CMK (cell line): ENCODE data around the gene RAB8B.
"Not testable (repeated sequence)": the region's sequence is repeated elsewhere in the genome, so short reads cannot be mapped to it uniquely, and the experiment has no call there.

Experiments used
- DNase-seq: peaks from one replicate; pipeline ENCODE4 v3.0.0-alpha.2; 2010; ENCODE audit warnings: low read depth

RAB8B gene

DNA sequence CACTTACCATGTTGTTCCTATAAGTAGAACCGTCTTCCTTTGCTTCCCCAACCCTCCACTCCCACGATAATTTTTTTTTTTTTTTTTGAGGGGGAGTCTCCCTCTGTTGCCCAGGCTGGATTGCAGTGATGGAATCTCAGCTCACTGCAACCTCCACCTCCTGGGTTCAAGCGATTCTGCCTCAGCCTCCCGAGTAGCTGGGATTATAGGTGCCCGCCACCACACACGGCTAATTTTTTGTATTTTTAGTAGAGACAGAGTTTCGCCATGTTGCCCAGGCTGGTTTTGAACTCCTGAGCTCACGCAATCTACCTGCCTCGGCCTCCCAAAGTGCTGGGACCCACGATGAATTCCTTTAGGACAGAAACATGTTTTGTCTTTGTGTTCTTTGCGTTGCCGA is 19.4 kb downstream of the RAB8B start:
- not testable (repeated sequence) for DNase-seq

DNA sequence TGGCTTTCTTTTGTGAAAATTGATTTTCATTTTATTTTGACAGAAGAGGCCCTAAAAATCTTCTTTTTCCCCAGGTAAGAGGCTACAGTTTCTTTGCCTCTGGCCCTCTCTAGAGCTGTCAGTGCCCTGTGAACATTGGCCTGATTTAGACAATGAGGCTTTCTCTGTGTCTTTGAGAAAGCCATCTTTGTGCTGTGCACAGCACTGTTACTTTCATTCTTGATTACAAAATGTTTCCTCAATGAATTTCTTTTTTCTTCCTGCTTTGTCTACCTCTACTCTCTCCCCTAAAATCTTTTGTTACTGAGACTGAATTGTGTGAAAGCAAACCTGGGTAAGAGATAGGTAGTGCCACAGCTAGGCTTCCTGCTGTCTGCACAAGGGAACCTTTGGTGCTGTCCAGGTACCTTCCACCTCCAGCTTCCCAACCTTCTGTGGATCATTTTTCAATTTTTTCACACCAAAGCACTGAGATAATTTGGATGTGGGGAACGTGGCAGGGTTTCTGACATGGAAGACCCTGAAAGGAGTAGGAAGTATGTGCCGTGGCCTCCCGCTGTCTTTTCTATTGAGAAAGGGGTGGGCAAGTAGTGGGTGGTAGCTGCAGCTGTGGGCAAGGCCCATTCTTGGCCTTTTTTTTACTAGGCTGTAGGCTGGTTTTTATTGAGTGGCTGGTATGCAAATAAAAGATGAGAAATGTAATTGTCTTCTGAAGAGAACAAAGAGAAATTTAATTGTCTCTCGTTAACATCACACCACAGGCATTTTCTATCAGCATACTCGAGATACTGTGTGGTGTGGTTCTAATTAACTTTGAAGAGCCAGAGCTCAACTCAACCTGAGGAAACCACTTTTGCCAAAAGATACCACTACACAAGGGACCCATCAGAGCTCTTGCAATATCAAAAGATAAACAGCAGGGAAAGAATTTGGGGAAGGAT is 21.0 kb downstream of the RAB8B start:
- DNase-seq, result no peak

DNA sequence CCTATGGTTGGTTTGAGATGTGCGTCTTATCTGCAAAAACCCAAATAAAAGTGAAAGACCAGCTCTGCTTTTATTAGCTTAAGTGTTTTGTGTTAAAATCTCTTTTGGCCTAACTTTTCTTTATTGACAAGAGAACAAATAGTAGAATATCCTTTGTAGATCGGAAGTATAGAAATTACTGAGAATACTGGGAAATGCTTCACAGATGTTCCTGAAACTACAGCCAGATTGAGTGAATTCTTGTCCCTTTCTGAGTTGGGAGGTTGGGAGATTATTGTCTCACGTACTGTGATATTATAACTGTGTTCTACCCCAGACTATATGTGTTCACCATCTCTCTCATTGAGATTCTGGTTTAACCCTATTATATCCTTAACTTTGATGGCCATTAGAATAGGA is 21.7 kb downstream of the RAB8B start:
- DNase-seq, result no peak

DNA sequence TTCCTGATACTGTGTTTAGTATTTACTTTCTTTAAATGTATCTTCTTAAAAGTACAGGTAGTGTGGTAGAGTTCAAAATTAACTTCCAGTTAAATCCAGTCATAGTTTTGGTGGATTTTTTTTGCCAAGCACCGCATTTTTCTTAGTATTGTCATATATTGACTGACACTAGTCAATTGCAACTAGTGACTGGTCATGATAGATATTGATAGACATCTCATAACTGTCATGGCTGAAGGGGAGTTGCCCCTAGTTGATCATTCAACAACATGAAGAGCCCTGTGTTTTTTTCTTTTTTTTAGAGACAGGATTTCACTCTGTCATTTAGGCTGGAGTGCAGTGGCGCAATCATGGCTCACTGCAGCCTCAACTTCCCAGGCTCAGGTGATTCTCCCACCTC is 22.1 kb downstream of the RAB8B start:
- no peak for DNase-seq

DNA sequence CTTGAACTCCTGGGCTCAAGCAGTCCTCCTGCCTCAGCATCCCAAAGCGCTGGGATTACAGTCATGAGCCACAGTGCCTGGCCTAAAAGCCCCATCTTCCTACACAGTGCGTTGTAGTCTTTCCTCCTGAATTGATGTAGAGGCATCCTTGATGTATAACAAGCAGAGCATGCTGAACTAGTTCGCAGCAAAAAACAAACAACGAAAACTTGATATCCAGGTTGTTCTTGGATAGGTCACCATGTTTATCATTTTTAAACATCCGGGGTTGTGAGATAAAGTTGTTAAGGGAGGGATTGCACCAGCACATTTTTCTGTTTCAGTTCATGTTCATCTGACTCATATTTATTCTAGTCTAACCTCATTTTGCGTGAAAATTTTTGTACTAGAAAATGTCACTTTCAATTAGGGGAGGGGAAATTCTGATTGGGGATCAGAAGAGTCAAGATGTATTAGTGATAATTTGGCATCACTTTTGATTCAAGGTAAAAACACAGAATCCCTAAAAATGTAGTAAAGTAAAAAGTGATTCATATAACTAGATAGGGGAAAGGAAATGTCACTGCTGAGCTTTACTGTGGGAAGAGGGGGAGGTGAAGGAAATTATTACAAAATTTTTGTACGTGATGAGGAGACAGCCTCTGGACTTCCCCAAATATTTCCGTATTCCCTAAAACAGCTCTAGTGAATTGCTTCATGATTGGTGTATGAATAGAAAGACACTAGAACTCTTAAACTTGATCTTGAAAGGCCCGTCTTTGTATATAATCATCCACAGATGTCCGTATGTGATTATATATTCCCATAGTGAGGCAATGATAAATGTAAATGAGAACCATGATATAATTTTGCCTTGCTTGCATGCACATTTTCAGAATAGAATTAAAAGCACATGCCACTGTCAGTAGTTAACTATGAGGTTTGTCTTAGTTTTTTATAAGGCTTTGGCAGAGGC is 22.9 kb downstream of the RAB8B start:
- no peak for DNase-seq

DNA sequence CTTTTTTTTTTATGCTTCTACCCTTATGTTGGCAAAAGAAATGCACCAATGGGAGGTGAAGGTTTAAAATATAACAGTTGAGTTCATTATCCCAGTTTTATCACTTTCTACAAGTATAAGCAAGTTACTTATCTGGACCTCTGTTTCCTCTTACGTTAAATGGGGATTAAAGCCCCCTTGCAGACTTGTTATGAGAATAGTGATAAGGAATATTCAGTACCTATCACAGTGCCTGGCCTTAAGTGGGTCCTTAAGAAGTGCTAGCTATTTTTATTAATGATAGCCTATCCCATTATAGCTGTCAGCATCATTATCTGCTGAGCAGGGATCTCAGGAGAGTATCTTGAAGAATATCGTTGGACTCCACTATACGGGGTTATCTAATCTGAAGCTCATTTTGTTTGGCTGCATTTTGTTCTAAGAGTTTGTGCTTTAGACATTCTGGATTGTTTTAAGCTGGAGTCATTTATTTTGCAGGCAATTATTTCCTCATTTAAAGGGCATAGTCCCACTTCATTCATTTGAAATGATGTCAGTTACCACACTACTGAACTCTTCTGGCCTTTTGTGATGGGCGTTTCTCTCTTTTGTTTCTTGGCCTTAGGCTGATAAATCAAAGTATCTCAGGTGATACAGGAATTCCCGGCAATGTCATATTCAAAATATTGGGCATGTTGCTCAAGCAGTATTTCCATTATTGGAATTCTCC is 28.8 kb downstream of the RAB8B start:
- no peak for DNase-seq

DNA sequence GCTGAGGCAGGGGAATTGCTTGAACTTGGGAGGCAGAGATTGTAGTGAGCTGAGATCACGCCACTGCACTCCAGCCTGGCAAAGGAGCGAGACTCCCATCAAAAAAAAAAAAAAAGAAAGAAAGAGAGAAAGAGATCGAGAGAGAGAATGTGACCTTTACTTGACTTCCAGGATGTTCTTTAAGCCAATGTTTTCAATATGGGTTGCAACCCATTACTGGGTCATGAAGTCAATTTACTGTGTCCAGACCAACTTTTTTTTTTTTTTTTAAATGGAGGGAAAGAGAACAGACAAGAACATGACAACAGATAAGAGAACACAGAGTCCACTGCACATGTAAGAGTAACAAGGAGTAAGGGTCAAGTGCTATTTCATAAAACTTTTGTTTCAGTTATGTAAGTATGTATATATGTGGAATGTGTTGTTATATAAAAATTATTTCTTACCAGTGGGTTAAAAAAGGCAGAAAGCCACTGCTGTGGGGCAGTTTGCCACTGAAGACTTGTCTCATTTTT is 29.8 kb downstream of the RAB8B start:
- DNase-seq, result no peak

DNA sequence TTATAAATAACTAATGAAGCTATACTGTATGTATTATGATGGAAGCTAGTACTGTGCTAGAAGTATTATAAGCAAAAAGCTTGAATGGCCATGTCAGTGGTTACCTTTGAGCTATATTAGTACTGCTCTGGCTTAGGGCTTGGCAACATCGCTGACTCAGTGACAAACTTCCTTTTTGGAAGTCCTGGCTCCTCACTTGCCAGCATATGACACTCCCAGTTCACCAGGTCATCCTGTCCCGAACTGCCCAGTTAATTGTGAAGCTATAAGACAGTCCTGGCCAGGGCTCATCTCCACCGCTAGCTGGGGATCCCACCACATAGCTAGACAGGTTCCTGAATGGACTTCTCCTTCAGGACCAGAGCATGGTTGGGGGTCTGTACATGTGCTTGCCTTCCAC is 31.9 kb downstream of the RAB8B start:
- DNase-seq, result no peak

DNA sequence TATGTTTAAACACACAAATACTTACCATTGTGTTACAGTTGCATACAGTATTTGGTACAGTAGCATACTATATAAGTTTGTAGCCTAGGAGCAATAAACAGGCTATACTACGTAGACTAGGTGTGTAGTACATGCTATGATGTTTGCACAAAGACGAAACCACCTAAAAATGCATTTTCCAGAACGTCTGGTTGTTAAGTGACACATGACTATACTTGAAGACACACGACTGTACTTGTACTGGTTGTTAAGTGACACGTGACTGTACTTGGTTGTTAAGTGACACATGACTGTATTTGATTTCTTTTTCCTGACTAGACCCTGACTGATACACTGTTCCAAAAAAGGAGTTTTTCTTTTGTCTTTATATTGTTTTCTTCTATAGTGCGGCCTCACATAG is 34.1 kb downstream of the RAB8B start:
- DNase-seq, result no peak

DNA sequence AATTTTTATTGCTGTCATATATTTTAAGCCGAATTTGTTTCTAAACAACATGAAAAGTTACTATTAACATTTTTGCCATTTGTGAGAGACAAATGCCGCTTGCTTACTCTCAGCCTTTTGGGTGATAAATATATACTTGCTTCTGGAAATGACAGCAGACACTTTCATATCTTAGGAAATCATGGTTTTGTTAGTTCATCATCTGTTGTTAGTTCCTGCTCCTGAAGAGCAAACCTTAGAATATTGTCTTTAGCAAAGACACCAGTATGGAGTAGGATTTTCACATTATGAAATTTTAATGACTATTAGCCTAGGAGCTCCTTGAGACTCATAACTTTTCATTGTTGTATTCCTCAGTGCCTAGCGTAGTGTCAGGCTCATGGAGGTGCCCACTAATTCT is 36.0 kb downstream of the RAB8B start:
- no peak for DNase-seq

DNA sequence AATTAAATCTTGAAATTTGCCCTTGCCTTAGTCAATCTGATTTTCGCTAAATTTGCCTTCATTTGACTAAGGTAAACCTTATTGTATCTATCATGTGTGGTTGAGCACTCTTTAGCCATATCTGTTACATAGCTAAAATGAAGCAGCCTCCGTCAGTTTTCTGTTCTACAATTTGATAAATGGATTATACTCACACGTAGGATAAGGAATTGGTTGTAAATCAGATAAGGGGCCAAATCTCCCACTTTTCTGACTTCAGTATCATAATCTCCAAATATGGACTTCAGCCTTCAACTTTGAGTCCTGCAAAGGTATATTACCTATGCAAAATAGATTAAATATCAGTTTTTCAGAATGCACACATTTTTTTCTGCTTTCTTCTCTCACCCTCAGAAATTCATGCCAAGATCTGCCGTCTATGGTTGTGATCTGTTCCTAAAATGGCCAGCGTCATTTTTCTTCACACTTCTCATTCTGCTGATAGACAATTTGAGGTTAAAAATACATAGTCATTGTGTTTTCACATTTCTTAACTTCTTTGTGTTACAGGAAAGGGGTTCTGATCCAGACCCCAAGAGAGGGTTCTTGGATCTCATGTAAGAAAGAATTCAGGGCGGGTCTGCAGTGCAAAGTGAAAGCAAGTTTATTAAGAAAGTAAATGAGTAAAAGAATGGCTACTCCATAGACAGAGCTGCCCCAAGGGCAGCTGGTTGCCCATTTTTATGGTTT is 36.9 kb downstream of the RAB8B start:
- DNase-seq, result no peak

DNA sequence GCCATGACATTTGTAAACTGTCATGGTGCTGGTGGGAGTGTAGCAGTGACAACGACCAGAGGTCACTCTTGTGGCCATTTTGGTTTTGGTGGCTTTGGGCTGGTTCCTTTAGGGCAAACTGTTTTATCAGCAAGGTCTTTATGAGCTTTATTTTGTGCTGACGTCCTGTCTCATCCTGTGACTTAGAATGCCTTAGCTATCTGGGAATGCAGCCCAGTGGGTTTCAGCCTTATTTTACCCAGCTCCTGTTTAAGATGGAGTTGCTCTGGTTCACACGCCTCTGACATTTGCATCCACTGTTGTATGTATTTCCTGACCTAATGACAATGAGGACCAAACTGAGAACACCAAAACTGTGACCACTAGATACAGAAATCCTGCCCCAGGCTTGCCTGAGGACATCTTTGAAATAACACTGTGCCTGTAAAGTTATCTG is 37.6 kb downstream of the RAB8B start:
- DNase-seq, result no peak

DNA sequence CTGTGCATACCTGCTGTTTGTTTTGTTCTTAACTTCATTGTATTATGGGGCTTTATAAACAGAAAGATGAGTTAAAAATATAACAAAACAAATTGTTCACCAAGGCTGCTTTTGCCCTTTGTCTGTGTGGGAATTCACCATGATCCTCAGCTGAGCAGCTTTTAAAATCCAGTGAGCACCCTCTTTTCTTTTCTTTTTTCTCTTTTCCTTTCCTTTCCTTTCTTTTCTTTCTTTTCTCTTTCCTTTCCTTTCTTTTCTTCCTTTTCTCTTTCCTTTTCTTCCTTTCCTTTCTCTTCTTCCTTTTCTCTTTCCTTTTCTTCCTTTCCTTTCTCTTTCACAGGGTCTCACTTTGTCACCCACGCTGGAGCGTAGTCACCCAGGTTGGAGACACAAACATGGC is 38.3 kb downstream of the RAB8B start:
- DNase-seq, result no peak

DNA sequence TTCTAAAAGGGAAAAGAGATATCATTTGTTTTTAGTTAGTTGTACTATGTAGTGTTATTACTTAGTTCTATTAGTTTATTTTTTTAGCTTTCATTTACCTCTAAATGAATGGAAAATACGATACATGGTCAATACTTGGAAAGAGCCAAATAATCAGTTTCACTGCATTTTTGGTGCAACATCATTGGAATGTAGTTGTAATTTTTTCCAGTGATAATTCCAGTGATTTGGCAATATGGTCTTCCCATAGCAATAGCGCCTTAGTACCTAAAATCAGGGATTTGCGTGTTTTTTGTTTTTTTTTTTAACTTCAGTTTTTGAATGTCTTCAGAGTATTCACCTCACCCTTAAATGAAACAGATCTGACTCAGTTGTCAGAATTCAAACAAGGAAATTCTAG is 41.8 kb downstream of the RAB8B start:
- DNase-seq, result no peak

DNA sequence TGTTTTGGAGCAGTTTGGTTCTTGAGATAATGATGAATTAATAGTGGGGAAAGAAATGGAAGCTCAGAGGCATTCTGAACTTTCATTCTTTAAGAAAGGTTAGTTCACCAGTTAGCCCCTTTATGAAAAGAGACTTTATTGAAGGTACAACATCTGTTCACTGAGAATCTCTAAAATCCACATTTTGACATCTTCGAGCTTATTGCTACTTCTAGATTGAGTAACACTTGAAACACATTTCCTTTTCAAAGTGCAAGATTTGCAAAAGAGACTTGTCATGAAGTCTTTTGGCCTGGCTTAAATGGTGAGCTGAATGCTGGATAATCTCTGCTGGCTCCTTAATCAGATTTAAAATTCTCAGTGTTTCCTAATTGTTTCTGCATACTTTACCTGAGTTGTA is 42.3 kb downstream of the RAB8B start:
- DNase-seq, result no peak

DNA sequence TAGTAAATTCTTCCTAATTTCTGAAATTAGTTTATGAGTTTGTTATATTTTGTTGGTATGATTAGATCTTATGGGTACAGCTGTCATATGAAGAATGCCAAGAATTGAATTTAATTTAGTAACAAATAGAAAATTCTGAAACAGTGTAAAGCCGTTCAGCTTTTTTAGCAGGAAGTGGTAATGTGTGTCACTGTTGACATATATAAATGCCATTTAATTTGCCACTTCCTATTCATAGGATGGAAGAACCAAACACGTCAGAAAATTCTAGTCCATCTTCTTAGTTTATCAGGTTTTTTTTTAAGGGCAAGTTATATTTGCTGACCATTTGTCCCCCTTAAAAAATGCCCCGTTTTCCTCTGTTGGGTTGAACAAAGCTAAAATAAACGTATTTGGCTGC is 43.0 kb downstream of the RAB8B start:
- DNase-seq, result no peak

DNA sequence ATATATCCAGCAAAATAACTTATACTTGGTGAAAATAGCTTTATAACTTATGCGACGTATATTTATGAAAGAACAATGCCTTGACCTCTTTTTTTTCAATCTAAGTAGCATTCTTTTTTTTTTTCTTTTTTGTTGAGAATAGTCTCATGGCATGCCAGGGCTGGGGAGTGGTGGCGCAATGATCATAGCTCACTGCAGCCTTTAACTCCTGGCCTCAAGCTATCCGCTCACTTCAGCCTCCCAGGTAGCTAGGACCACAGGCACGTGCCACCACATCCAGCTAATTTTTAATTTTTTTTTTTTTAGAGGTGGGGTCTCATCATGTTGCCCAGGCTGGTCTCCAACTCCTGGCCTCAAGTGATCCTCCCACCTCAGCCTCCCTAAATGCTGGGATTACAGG is 43.5 kb downstream of the RAB8B start:
- no peak for DNase-seq

DNA sequence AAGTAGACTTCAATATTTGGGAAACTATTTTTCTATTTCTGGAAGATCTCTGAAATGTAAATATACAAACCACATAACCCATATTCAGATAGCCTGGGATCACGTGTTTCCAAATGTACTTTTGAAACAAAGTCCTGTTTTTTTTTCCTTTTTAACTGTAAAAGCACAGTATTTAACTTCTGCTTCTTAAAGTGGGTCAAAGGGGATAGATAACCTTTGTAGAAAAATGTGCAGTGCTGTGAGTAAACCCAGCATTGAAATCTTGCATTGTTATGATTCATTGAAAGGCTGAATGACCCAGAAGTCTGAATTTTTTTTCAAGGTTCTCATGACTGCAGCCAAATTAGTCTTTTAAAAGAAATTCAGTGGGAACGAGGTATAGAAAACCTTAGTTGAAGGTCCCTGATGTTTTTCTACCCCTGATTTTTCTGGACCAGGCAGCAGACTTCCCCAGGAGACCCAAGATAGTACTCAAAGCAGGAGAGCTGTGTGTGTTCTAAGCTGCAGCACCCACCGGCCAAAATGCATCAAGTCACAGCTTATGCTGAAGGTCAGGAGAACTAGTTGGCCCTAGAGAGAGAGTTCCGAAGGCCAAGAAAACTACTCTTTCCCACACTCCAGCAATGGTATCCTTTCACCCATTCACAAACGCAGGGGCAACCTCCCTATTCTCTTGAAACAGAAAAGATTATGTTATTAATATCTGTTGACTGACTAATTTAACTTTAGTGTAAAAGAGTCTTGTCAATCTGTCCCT is 44.4 kb downstream of the RAB8B start:
- DNase-seq, result no peak

DNA sequence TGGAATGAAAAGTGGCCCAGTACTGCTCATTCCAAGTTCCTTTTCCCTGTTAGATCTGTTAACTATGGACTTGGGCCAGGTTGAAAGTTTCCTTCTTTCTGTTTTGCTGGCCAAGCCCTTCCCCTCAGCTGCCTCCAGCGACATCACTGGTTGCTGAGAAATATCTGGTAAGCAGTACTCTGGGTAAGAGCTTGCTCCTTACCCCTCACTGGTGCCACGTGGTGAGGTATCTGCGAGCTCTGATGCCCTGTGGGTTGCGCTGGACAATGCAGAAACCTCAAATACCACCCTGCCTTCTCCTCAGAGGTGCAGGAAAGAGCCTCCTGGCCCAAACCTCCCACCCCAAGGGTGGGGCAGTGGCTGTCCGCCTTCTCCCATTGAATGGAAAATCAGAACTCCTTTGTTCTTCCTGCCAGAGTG is 45.1 kb downstream of the RAB8B start:
- no peak for DNase-seq

DNA sequence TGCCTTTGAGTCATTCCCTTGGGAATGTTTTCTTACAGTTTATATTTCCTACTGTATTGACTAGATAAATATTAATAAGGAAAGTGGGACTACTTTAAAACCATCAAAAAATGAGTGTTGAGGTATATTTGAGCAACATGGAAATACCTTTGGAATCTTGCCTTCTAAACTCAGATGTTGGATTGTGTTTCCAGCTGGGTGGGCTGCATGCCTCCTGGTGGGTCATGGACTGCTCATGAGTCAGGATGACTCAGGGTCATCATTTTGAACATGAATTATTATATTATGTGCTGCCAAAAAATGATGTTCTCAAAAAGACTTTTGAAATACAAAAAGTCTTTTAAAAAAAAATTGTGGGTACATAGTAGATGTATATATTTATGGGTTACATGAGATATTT is 46.9 kb downstream of the RAB8B start:
- no peak for DNase-seq

DNA sequence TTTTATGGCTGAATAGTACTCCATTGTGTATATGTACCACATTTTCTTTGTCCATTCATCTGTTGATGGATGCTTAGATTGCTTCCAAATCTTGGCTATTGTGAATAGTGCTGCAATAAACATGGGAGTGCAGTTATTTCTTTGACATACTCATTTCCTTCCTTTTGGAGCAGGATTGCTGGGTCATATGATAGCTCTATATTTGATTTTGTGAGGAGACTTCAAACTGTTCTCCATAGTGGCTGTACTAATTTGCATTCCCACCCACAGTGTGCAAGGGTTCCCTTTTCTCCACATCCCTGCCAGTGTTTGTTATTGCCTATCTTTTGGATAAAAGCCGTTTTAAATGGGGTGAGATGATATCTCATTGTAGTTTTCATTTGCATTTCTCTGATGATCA is 47.7 kb downstream of the RAB8B start:
- DNase-seq, result not testable (repeated sequence)
